NCI-H1105 treated with DMSO at 0.1 percent for 48 hours (cell line): ENCODE data around the gene CHI3L2.
A peak's percentile ranks its signal among the peaks of the same experiment; 100 is the strongest.

Experiments used
- DNase-seq: peaks from one replicate; lab custom pipeline; 2025; lab: John Stamatoyannopoulos, UW

The CHI3L2 gene

GRCh38 chr1:111252786-111253185 lies 25.3 kb downstream of the CHI3L2 start:
- no peak for DNase-seq

- no peak for DNase-seq
Observed at GRCh38 chr1:111253876-111254275, 26.4 kb downstream of the CHI3L2 start.

- DNase-seq = no peak
Observed at GRCh38 chr1:111256988-111257658, 29.6 kb downstream of the CHI3L2 start.

- no peak for DNase-seq
Observed at GRCh38 chr1:111267801-111268508, 40.4 kb downstream of the CHI3L2 start.

- DNase-seq = no peak
Observed at GRCh38 chr1:111269825-111270406, 42.4 kb downstream of the CHI3L2 start.

GRCh38 chr1:111270771-111271463 lies 43.4 kb downstream of the CHI3L2 start:
- no peak for DNase-seq

- no peak for DNase-seq
Observed at GRCh38 chr1:111271464-111271801, 43.9 kb downstream of the CHI3L2 start.

- no peak for DNase-seq
Observed at GRCh38 chr1:111272081-111272480, 44.6 kb downstream of the CHI3L2 start.

GRCh38 chr1:111274653-111275052 lies 47.1 kb downstream of the CHI3L2 start:
- no peak for DNase-seq

GRCh38 chr1:111275079-111275478 lies 47.6 kb downstream of the CHI3L2 start:
- DNase-seq = no peak

GRCh38 chr1:111275780-111276433 lies 48.4 kb downstream of the CHI3L2 start:
- no peak for DNase-seq

- no peak for DNase-seq
Observed at GRCh38 chr1:111279144-111279543, 51.6 kb downstream of the CHI3L2 start.

- DNase-seq = no peak
Observed at GRCh38 chr1:111280267-111280666, 52.8 kb downstream of the CHI3L2 start.

- DNase-seq = peak; percentile 20
Observed at GRCh38 chr1:111281411-111281810, 53.9 kb downstream of the CHI3L2 start.

- no peak for DNase-seq
Observed at GRCh38 chr1:111283838-111284237, 56.3 kb downstream of the CHI3L2 start.

- no peak for DNase-seq
Observed at GRCh38 chr1:111285879-111286278, 58.4 kb downstream of the CHI3L2 start.

GRCh38 chr1:111286912-111287311 lies 59.4 kb downstream of the CHI3L2 start:
- no peak for DNase-seq

GRCh38 chr1:111289371-111289770 lies 61.9 kb downstream of the CHI3L2 start:
- no peak for DNase-seq

GRCh38 chr1:111290104-111290503 lies 62.6 kb downstream of the CHI3L2 start:
- peak; percentile 62 for DNase-seq

GRCh38 chr1:111290630-111291029 lies 63.1 kb downstream of the CHI3L2 start, which contains the start of gene CHIA:
CHIA (plus strand) TSS chr1:111290851; CDS start chr1:111310468, 19,617 bp downstream.
- peak; percentile 97 for DNase-seq
